ENCODE measurements around the gene CREB3L2. TPM values are rescaled to one million over a fixed set of nuclear protein-coding genes. Genes with fewer than 3 reads are reported as not detected.

CREB3L2 gene
- total and polyA plus RNA-seq, 2 experiments from 2014 or later: 37.6 to 38.3 TPM

DNA sequence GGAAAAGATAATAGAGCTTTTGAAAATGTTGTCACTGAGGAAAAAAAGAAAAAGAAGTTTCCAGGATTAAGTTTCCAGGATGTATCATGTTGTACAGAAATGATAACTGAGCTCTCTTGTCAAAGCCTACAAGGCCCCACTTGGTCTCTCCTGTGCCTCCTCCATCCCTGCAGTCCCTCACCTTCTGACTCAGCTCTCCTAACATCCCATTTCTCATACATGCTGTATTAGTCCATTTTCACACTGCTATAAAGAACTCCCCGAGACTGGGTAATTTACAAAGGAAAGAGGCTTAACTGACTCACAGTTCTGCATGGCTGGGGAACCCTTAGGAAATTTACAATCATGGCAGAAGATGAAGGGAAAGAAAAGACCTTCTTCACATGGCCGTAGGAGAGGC lies 151.3 kb downstream of the CREB3L2 start:
- WGBS (ENCODE audit: low lambda C conversion rate, missing lambda C conversion rate): 80% methylated on average over 2 of the region's 2 CpGs
- H3K4me1 ChIP-seq (ENCODE audit: insufficient read depth): peaks cover 2% of the 10 kb centered on the region
- no peak overlapping the region for H3K27ac ChIP-seq
- H3K4me2 ChIP-seq: no peak overlapping the region
- H3K4me3 ChIP-seq: no peak overlapping the region
- no peaks in the 10 kb centered on the region for H3K79me2 ChIP-seq
- no peaks in the 10 kb centered on the region for H3K36me3 ChIP-seq (replicated peaks; ENCODE audit: insufficient read depth, low read depth)
- TF ChIP-seq, protein P1, sequence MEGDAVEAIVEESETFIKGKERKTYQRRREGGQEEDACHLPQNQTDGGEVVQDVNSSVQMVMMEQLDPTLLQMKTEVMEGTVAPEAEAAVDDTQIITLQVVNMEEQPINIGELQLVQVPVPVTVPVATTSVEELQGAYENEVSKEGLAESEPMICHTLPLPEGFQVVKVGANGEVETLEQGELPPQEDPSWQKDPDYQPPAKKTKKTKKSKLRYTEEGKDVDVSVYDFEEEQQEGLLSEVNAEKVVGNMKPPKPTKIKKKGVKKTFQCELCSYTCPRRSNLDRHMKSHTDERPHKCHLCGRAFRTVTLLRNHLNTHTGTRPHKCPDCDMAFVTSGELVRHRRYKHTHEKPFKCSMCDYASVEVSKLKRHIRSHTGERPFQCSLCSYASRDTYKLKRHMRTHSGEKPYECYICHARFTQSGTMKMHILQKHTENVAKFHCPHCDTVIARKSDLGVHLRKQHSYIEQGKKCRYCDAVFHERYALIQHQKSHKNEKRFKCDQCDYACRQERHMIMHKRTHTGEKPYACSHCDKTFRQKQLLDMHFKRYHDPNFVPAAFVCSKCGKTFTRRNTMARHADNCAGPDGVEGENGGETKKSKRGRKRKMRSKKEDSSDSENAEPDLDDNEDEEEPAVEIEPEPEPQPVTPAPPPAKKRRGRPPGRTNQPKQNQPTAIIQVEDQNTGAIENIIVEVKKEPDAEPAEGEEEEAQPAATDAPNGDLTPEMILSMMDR (IDR thresholded peaks at IDR 0.05; ENCODE audit: poor library complexity): no peak
- TF ChIP-seq EZH2 (IDR thresholded peaks at IDR 0.05; ENCODE audit: borderline replicate concordance): no peak
- H3K9me3 ChIP-seq (ENCODE audit: low read depth): no peaks in the 10 kb centered on the region
- no peaks in the 10 kb centered on the region for H3K9me2 ChIP-seq (replicated peaks; ENCODE audit: insufficient read depth)
- peaks cover 32% of the 10 kb centered on the region for H3K27me3 ChIP-seq
- H4K20me1 ChIP-seq (ENCODE audit: insufficient read depth, poor library complexity, severe bottlenecking): no peaks in the 10 kb centered on the region
- no peak overlapping the region for H2AFZ ChIP-seq
- no peak for DNase-seq (ENCODE audit: low spot score)

DNA sequence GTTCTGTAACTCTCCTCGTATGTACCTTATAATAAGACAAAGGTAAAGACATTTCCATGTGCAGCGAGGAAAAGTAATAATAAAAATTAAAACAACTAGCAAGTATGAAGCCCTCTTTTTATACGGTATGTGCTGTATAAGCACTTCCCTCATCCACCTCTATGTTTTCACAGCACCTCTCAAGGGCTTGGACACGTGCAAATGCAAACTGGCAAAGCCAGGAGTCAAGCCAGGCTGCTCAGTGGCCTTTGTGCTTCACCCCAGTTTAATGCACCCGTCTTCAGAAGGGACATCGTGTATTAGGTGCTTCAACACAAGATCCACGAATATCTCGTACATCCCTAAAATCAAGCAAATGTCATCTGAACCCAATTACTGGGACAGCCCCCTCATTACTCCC lies 153.8 kb downstream of the CREB3L2 start:
- WGBS (ENCODE audit: low lambda C conversion rate, missing lambda C conversion rate): 78% methylated on average over 8 of the region's 8 CpGs
- no peak for DNase-seq (ENCODE audit: low spot score)
- no peak overlapping the region for H3K4me3 ChIP-seq
- H3K79me2 ChIP-seq: no peaks in the 10 kb centered on the region
- H2AFZ ChIP-seq: no peak overlapping the region
- H3K4me1 ChIP-seq (ENCODE audit: insufficient read depth): peaks cover 2% of the 10 kb centered on the region
- H3K9me3 ChIP-seq (ENCODE audit: low read depth): no peaks in the 10 kb centered on the region
- TF ChIP-seq, protein P1 (IDR thresholded peaks at IDR 0.05; ENCODE audit: poor library complexity): no peak
- no peak for TF ChIP-seq EZH2phosphoT487 (IDR thresholded peaks at IDR 0.05; ENCODE audit: low read depth, severe bottlenecking, unreplicated experiment)
- TF ChIP-seq EZH2 (IDR thresholded peaks at IDR 0.05; ENCODE audit: borderline replicate concordance): no peak
- no peak overlapping the region for H3K27ac ChIP-seq
- no peaks in the 10 kb centered on the region for H4K20me1 ChIP-seq (ENCODE audit: insufficient read depth, poor library complexity, severe bottlenecking)
- H3K27me3 ChIP-seq: peaks cover 51% of the 10 kb centered on the region
- H3K4me2 ChIP-seq: no peak overlapping the region
- no peaks in the 10 kb centered on the region for H3K9me2 ChIP-seq (replicated peaks; ENCODE audit: insufficient read depth)
- H3K36me3 ChIP-seq (replicated peaks; ENCODE audit: insufficient read depth, low read depth): no peaks in the 10 kb centered on the region

- no peaks in the 10 kb centered on the region for H4K20me1 ChIP-seq (ENCODE audit: insufficient read depth, poor library complexity, severe bottlenecking)
- H3K4me2 ChIP-seq: peak overlapping the region; percentile 93
- H2AFZ ChIP-seq: no peak overlapping the region
- peaks cover 51% of the 10 kb centered on the region for H3K27me3 ChIP-seq
- H3K79me2 ChIP-seq: no peaks in the 10 kb centered on the region
- H3K9me2 ChIP-seq (replicated peaks; ENCODE audit: insufficient read depth): no peaks in the 10 kb centered on the region
- H3K4me3 ChIP-seq: no peak overlapping the region
- H3K36me3 ChIP-seq (replicated peaks; ENCODE audit: insufficient read depth, low read depth): no peaks in the 10 kb centered on the region
- H3K27ac ChIP-seq: no peak overlapping the region
- TF ChIP-seq EZH2phosphoT487 (IDR thresholded peaks at IDR 0.05; ENCODE audit: low read depth, severe bottlenecking, unreplicated experiment) (no peak), EZH2 (IDR thresholded peaks at IDR 0.05; ENCODE audit: borderline replicate concordance) (peak; percentile 24)
- TF ChIP-seq, protein P1 (IDR thresholded peaks at IDR 0.05; ENCODE audit: poor library complexity): no peak
- no peaks in the 10 kb centered on the region for H3K9me3 ChIP-seq (ENCODE audit: low read depth)
- H3K4me1 ChIP-seq (ENCODE audit: insufficient read depth): peaks cover 2% of the 10 kb centered on the region
- 34% methylated on average over 18 of the region's 18 CpGs for WGBS (ENCODE audit: low lambda C conversion rate, missing lambda C conversion rate)
- peak; percentile 22 for DNase-seq (ENCODE audit: low spot score)
Observed at GRCh38 chr7:137847568-137848050, 154.3 kb downstream of the CREB3L2 start.

Data from hepatocyte (in vitro differentiated cells).